Forelimb muscle (tissue), 1 donor: ENCODE results near the gene PLEKHJ1. TPM values are rescaled to one million over a fixed set of nuclear protein-coding genes. Genes with fewer than 3 reads are reported as not detected.
A peak's percentile ranks its signal among the peaks of the same experiment; 100 is the strongest.

Experiments used
- DNase-seq: peaks from one replicate; pipeline ENCODE4 v3.0.0-alpha.2; 2013; ENCODE audit warnings: low read depth
- polyA plus RNA-seq: library from polyadenylated mRNA; unstranded; fragments of 120-200 nt; gene quantifications from one replicate; pipeline ENCODE4 v1.2.1, GENCODE V29; 2013; ENCODE audit not compliant: insufficient read length

The PLEKHJ1 gene
- polyA plus RNA-seq, 1 donor, result 64.0 TPM

GRCh38 chr19:2199861-2200623 is 36.1 kb downstream of the PLEKHJ1 start:
- DNase-seq, result no peak

DNA sequence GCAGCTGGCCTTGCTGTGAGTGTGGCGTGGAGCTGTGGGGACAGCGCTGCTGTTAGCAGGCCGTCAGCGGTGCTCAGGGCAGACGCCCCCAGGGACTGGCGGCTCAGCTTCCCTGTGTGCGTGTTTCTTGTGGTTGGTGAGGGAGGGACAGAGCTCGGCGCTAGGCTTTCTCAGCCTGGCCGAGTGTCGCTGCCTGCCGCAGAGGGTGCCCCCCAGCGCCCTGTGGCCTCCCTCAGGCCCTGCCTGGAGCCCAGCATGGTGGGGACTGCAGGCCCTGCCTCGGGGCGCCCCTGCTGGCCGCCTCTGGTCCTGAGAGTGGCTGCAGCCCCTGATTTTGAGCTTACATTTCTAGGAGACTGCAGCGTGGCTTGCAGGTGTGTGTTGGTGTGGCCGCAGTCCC is 36.9 kb downstream of the PLEKHJ1 start:
- no peak for DNase-seq

GRCh38 chr19:2198317-2198716 is 37.8 kb downstream of the PLEKHJ1 start:
- no peak for DNase-seq

- DNase-seq, result no peak
These were observed 38.9 kb downstream of the PLEKHJ1 start for GRCh38 chr19:2197270-2197669.

GRCh38 chr19:2195914-2196313 is 40.2 kb downstream of the PLEKHJ1 start:
- DNase-seq, result no peak

DNA sequence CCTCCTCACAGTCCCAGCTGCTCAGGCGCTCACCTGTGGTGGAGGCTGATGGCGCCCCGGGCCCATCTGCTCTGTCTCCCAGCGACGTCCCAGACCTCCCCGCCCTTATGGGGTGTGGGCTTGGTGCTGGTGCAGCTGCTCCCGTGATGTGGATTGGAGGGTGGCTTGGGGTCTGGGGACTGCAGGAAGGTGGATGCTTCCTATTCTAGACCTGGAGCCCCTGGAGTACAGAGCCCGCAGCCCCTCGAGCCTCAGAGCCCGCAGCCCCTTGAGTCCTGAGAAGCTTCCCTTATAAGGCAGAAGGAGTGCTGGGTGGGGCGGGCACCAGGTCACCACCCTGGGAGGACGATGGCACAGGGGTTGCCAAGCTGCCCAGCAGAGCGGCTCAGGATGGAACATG is 40.8 kb downstream of the PLEKHJ1 start:
- DNase-seq, result no peak

DNA sequence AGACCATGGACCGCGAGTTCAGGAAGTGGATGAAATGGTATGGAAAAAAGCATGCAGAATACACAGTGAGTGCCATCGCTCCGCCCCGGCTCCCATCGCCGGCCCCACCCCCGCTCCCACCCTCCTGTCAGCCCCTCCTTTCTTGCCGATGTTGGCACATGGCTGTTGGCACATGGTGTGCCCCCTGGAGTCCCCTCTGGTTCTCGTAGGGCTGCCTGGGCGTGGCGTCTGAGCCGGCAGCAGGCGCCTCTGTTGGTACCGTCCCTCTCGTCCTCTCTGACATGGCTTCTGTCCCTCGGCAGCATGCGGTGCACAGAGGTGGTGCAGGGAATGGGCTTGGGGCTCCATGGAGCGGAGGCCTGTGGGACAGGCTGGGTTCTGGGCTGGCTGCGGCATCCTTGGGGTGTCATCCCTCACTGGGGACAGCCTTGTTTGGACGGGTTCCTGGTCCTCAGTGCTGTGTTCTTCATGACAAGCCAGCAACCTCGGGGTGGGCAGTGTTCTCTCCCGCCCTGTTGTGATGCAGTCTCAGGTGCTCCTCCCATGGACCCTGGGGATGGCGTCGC is 41.5 kb downstream of the PLEKHJ1 start:
- DNase-seq, result no peak

DNA sequence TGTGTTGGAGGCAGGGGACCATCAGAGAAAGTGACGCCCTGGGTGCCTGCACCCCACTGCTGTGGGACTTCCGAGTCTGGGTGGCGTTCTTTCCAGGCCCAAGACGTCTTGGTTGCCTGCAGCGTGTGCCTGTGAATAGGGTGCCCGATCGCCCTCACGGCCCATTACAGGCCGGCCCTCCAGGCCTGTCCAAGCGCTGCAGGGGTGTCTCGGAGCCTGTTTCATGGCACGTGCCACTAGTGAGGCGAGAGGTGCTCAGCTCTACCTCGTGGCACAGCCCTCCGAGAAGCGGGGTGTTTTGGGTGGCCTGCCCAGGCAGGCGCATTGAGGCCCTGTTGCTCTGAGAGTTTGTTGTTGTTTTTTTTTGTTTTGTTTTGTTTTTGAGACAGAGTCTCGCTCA is 42.3 kb downstream of the PLEKHJ1 start:
- DNase-seq, result no peak

- DNase-seq, result no peak
These were observed 43.3 kb downstream of the PLEKHJ1 start for GRCh38 chr19:2192862-2193261.

- no peak for DNase-seq
These were observed 44.4 kb downstream of the PLEKHJ1 start for GRCh38 chr19:2191456-2192310.

DNA sequence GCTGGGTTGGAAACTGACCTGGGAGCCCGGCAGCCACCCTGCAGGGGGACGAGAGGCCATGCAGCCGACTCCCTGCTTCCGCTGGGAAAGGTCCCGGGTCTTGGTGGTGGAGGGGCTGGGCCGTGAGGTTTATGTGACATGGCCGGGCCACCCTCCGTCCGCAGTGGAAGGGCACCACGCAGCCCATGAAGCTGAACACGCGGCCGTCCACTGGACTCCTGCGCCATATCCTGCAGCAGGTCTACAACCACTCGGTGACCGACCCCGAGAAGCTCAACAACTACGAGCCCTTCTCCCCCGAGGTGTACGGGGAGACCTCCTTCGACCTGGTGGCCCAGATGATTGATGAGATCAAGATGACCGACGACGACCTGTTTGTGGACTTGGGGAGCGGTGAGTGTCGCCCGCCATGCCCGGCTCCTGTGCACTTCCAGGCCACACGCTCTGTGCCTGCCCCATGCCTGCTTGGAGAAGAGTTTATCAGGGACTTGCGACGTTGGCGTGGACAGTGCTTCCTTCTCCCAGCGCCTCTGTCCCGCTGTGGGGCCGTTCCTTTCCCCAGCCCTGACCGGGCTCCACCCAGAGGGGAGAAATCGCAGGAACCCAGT is 45.2 kb downstream of the PLEKHJ1 start:
- DNase-seq, result no peak

GRCh38 chr19:2189880-2190279 is 46.2 kb downstream of the PLEKHJ1 start:
- DNase-seq, result no peak

DNA sequence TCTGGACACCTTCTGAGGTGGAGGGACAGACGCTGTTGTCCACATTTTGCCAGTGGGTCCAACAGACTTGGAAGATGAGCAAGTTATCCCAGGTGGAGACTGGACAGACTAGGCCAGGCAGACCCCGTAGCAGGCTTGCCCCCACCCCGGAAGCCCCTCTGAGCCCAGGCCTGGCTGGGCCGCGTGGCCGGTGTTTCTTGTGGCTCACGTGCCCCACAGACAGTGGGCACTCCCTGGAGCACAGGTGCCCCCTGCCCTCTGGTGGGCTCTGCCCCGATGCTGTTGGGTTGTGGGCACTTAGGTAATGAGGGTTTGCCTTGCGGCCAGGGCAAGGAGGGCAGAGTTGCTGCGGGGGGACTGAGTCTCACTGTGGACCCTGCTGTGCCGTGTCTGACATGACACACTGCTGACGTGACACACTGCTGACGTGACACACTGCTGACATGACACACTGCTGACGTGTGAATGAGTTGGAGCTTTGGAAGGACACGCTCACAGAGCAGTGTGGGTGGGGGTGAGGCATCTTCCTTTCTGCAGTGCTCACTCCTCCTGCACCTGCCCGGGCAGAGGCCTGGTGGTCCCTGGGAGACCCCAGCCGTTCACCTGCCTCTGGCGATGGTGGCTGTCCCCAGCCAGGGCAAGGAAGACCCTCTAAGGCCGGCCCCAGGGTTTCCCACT is 47.3 kb downstream of the PLEKHJ1 start:
- DNase-seq, result no peak

DNA sequence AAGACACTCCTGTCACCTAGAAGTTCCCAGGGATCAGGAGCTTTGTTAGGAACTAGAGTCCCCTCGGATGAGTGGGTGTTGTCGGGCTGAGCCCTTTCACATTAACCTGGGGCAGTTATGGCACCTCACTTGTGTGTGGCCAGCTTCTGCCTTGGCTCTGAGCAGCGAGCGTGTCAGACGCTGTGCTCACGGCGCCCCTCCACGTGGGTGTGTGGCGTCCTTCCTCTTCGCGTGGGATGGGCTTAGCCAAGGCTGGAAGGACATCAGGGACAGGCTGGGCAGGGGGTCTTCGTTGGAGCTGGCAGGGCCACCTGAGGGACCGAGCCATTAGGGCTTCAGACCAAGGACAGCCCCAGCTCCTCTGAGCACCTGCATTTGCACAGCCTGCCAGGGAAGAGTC is 49.0 kb downstream of the PLEKHJ1 start:
- DNase-seq, result no peak

DNA sequence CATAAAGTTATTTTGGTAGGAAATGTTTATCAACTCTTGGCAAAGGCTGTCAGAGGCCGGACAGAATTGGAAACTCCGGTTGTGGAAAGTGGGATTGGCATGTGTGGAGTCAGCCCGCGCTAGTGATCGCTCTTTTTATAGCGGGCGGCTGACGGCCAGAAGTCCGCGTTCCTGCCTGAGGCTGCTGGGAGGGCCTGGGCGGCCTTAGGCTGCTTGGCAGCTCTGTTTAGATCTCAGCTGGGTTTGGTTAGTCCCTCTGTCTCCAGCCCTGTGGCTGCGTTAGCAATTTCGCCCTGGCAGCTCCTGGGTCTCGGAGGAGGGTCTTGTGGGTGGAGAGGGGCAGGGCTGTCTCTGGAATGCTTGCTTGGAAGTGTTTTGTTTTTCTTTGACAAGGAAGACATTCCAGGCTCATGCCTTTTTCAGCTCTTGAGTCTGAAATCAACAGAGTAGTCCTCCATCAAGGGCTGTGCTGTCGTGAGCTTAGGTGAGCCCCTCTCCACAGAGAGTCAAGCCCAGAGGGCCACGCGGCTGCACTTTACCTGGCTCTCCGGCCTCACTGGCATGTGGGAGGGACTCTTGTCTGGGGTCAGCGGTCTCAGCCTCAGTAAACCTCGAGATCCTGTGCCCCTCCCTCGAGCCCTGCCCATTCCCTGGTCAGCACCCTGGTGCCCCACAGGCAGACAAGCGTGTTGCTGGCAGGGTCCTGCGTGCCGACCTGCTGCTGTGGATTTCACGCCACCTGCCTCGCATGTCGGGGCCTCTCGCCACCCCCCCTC is 49.9 kb downstream of the PLEKHJ1 start:
- peak; percentile 67 for DNase-seq

DNA sequence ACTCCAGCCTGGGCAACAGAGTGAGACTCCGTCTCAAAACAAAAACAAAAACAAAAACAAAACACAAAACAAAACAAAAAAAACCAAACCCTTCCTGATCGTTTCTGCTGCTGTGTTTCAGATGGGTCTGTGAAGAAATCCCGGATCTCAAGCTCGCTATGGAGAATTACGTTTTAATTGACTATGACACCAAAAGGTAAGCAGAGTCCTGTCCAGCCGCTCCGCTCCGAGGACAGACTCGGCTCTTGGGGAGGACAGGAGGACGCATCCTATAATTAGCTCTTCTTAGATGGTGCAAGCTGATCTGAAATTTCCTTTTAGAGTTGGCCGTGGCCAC is 50.4 kb downstream of the PLEKHJ1 start:
- DNase-seq, result no peak

DNA sequence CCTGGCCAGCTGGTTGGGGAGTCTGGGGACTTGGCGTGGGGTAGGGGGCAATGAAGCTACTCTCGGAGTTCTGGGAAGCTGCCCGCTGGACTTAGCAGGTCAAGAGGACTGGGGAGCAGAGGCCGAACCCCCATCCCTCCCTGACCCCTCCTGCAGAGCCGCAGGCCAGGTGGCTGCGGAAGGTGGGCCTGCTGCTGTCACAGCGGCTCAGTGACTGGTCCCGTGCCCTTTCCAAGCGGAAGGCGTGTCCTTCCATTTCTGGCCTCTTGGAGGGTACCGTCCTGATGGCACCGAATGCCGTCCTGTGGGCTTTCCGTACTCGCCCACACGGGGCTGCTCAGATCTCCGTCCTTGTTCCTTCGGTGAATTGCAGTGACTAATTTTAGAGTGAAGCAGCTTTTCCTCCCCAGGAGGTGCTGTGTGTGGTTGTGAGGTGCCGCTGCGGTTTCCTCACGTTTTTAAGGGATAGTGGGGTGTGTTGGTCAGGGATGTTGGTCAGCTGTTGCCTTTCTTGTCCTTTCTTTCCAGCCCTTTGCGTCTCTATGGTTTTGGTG is 51.6 kb downstream of the PLEKHJ1 start:
- no peak for DNase-seq
